HG03521 (cell line): ENCODE results near the gene BCDIN3D.

Source experiments
- ATAC-seq: cut with Tn5 transposase; IDR thresholded peaks from one replicate; pipeline ENCODE4 v1.9.1; 2021; ENCODE audit warnings: mild to moderate bottlenecking, moderate library complexity; ENCODE audit not compliant: unreplicated experiment

The BCDIN3D gene

GRCh38 chr12:49800421-49801140 lies 42.3 kb downstream of the BCDIN3D start:
- ATAC-seq = no peak

- no peak for ATAC-seq
These were observed 44.0 kb downstream of the BCDIN3D start for GRCh38 chr12:49798934-49799333.

- no peak for ATAC-seq
These were observed 44.7 kb downstream of the BCDIN3D start for GRCh38 chr12:49798248-49798647.

GRCh38 chr12:49797449-49797776 lies 45.5 kb downstream of the BCDIN3D start:
- no peak for ATAC-seq

GRCh38 chr12:49796606-49797448 lies 46.1 kb downstream of the BCDIN3D start:
- no peak for ATAC-seq

- no peak for ATAC-seq
These were observed 46.8 kb downstream of the BCDIN3D start for GRCh38 chr12:49796155-49796554.

- no peak for ATAC-seq
These were observed 47.2 kb downstream of the BCDIN3D start for GRCh38 chr12:49795654-49796105.

- ATAC-seq = no peak
These were observed 47.9 kb downstream of the BCDIN3D start for GRCh38 chr12:49794811-49795653.

GRCh38 chr12:49794021-49794420 lies 48.9 kb downstream of the BCDIN3D start:
- ATAC-seq = no peak

GRCh38 chr12:49793620-49794019 lies 49.3 kb downstream of the BCDIN3D start:
- ATAC-seq = no peak

GRCh38 chr12:49792976-49793580 lies 49.8 kb downstream of the BCDIN3D start:
- no peak for ATAC-seq

GRCh38 chr12:49792181-49792970 lies 50.5 kb downstream of the BCDIN3D start:
- no peak for ATAC-seq

- ATAC-seq = no peak
These were observed 51.2 kb downstream of the BCDIN3D start for GRCh38 chr12:49791700-49792099.

- no peak for ATAC-seq
These were observed 52.0 kb downstream of the BCDIN3D start for GRCh38 chr12:49790741-49791555.

- no peak for ATAC-seq
These were observed 52.9 kb downstream of the BCDIN3D start for GRCh38 chr12:49789992-49790391.

GRCh38 chr12:49787672-49788071 lies 55.2 kb downstream of the BCDIN3D start:
- ATAC-seq = no peak
